ENCODE data around the gene CHST7.

The CHST7 gene

DNA sequence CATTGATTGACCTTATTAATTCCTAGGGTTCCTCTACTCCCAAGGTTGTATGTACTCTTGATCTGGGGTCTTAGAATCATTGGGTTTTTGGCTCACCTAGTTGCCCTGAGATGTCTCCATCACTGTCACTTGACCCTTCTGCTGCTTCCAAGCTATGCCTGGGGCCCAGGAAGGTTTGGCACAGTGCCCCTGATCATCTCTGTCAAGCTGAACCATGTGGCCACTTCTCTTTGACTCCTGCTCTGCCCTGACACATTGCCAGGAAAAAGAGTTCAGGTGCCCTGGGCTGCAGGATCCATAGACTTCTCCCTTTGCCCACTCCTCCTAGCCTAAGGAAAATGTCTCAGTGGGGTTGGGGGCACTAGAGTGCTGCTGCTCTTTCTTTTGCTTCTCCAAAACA is 3.9 kb upstream of the CHST7 start:
- TF ChIP-seq, protein P1, sequence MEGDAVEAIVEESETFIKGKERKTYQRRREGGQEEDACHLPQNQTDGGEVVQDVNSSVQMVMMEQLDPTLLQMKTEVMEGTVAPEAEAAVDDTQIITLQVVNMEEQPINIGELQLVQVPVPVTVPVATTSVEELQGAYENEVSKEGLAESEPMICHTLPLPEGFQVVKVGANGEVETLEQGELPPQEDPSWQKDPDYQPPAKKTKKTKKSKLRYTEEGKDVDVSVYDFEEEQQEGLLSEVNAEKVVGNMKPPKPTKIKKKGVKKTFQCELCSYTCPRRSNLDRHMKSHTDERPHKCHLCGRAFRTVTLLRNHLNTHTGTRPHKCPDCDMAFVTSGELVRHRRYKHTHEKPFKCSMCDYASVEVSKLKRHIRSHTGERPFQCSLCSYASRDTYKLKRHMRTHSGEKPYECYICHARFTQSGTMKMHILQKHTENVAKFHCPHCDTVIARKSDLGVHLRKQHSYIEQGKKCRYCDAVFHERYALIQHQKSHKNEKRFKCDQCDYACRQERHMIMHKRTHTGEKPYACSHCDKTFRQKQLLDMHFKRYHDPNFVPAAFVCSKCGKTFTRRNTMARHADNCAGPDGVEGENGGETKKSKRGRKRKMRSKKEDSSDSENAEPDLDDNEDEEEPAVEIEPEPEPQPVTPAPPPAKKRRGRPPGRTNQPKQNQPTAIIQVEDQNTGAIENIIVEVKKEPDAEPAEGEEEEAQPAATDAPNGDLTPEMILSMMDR (IDR thresholded peaks at IDR 0.05; ENCODE audit: insufficient read depth, missing control alignments), result no peak
- DNase-seq (ENCODE audit: insufficient read length, low spot score) (no peak), FAIRE-seq (no peak)

DNA sequence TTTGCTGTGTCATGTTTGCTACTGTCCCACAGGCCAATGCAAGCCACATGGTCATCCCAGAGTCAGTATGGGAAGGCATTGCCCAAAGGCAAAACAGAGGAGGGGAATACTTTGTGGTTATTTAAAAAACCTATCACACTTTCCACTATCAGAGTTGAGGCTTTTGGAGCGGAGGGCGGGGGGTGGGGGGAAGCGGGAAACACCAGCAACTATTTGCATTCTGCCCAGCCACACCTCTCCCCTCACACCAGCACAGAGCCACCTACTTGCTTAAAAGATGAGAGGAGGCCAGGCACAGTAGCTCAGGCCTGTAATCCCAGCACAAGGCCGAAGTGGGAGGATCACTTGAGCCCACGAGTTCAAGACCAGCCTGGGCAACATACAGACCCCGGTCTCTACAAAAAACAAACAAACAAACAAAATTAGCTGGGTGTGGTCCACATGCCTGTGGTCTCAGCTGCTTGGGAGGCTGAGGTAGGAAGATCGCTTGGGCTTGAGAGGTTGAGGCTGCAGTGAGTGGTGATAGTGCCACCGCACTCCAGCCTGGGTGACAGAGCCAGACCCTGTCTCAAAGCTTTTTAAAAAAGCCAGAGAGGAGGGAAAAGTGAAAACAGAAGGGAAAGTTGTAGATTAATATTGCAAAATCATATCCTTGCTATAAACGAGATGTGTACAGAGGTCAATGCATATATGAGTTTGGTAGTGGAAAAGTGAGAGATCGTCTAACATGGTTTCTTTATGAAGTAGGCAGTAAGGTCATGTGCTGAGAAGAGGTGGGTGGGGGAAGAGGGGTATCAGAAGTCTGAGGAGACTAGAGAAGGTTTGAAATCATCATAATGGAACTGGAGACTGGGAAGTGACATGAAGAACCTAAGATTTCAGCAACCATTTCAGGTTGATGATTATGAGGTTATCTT is 1.9 kb upstream of the CHST7 start:
- no peak for DNase-seq (ENCODE audit: insufficient read length, low spot score)
- FAIRE-seq, result no peak
- TF ChIP-seq, protein P1 (IDR thresholded peaks at IDR 0.05; ENCODE audit: insufficient read depth, missing control alignments), result no peak

DNA sequence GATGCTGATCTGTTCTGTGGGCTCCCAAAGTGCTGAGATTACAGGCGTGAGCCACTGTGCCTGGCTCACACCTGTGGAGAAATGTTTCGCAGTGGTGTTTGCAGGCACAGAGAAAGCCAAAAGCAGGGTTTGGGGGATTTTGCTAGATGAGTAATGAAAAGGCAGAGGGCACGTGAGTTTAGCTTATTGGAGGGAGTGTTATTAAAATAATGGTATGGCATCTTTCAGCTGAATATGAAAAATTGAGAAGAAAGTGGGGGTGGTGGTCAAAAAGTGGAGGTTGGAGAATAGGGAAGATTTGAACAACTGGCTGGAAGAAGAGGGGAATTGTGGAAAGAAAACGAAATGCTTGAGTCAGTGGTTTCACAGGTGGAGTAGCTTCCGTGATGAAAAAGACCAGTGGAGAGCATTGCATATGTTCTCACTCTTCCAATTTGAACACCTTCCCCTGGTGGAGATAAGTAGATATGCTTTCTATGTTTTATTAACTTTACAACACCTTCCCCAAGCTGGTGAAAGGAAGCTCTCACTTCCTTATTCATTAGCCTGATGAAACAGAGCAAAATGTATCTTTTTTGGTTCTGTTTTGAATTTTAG is 1.1 kb upstream of the CHST7 start:
- FAIRE-seq (no peak), DNase-seq (ENCODE audit: insufficient read length, low spot score) (no peak)
- TF ChIP-seq, protein P1 (IDR thresholded peaks at IDR 0.05; ENCODE audit: insufficient read depth, missing control alignments), result no peak

DNA sequence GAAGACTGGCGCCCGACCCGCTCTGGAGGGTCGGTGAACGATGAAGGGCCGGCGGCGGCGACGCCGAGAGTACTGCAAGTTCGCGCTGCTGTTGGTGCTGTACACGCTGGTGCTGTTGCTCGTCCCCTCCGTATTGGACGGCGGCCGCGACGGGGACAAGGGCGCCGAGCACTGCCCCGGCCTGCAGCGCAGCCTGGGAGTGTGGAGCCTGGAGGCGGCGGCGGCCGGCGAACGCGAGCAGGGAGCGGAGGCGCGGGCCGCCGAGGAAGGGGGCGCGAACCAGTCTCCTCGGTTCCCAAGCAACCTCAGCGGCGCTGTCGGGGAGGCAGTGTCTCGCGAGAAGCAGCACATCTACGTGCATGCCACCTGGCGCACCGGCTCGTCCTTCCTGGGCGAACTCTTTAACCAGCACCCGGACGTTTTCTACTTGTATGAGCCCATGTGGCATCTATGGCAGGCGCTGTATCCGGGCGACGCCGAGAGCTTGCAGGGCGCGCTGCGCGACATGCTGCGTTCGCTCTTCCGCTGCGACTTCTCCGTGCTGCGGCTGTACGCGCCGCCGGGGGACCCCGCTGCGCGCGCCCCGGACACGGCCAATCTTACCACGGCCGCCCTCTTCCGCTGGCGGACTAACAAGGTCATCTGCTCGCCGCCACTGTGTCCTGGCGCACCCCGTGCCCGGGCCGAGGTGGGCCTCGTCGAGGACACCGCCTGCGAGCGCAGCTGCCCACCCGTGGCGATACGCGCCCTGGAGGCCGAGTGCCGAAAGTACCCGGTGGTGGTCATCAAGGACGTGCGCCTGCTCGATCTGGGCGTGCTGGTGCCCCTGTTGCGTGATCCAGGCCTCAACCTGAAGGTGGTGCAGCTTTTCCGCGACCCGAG is 568 bp downstream of the CHST7 start:
- DNase-seq (ENCODE audit: insufficient read length, low spot score) (no peak), FAIRE-seq (no peak)
- TF ChIP-seq, protein P1 (IDR thresholded peaks at IDR 0.05; ENCODE audit: insufficient read depth, missing control alignments), result no peak

DNA sequence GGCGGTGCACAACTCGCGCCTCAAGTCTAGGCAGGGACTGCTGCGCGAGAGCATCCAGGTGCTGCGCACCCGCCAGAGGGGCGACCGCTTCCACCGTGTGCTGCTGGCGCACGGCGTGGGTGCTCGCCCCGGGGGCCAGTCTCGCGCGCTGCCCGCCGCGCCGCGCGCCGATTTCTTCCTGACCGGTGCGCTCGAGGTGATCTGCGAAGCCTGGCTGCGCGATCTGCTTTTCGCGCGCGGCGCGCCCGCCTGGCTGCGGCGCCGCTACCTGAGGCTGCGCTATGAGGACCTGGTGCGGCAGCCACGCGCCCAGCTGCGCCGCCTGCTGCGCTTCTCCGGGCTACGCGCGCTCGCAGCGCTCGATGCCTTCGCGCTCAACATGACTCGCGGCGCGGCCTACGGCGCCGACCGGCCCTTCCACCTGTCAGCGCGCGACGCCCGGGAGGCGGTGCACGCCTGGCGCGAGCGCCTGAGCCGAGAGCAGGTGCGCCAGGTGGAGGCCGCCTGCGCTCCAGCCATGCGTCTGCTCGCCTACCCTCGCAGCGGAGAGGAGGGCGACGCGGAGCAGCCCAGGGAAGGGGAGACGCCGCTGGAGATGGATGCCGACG is 1.3 kb downstream of the CHST7 start:
- FAIRE-seq, result no peak

DNA sequence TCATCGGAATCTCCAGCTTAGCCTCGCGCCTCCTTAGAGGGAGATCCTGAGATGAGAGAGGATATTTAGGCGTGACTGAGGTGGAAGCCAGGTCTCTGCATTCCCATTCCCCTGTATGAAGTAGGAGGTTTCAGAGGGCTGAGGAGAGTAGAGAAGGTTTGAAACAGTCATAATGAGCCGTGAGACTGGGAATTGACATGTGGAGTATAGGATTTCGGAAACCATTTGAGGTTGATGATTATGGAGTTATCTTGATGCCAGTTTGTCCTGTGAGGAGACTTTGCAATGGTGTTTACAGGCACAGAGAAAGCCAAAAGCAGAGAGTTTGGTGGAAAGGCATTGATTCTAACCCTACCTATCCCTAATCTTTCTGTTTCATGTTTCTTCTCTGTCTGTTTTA is 2.0 kb downstream of the CHST7 start:
- TF ChIP-seq, protein P1 (IDR thresholded peaks at IDR 0.05; ENCODE audit: insufficient read depth, missing control alignments), result no peak
- DNase-seq (ENCODE audit: insufficient read length, low spot score) (no peak), FAIRE-seq (no peak)

More for the DNA sequence above, 1.3 kb downstream of the CHST7 start:
- no peak for DNase-seq (ENCODE audit: insufficient read length, low spot score)
- TF ChIP-seq, protein P1 (IDR thresholded peaks at IDR 0.05; ENCODE audit: insufficient read depth, missing control alignments), result no peak
